Measurements from ENCODE around the gene STRA8.

STRA8 gene

GRCh38 chr7:135194494-135195095, 39.0 kb upstream of the STRA8 start:
- CTCF ChIA-PET = interaction anchor here (0.6 to 1.0 kb wide), 2 partner anchors 13 to 16 kb away, joined by 3 to 4 read pairs; partner anchors contain the start of gene WDR91
- POLR2A ChIA-PET = no interaction called here

GRCh38 chr7:135195156-135195555, 38.5 kb upstream of the STRA8 start:
- DNase-seq (ENCODE audit: low read depth, low spot score) = no peak
- POLR2A ChIA-PET = no interaction called here
- CTCF ChIA-PET = interaction anchor here (1.0 kb wide), 1 partner anchor 13 kb away, joined by 3 read pairs; no protein-coding TSS in a partner anchor
- H3K4me3 ChIP-seq (ENCODE audit: low read depth, low read length) = no peak overlapping the region
- no peak for TF ChIP-seq CTCF (IDR thresholded peaks at IDR 0.05; ENCODE audit: insufficient read depth, low read length, missing control alignments)

More at GRCh38 chr7:135194494-135195095, 39.0 kb upstream of the STRA8 start:
- no peak for DNase-seq (ENCODE audit: low read depth, low spot score)
- no peak for TF ChIP-seq CTCF (IDR thresholded peaks at IDR 0.05; ENCODE audit: insufficient read depth, low read length, missing control alignments)
- H3K4me3 ChIP-seq (ENCODE audit: low read depth, low read length) = no peak overlapping the region

GRCh38 chr7:135195968-135196629, 37.5 kb upstream of the STRA8 start:
- TF ChIP-seq CTCF (IDR thresholded peaks at IDR 0.05; ENCODE audit: insufficient read depth, low read length, missing control alignments) = no peak
- CTCF ChIA-PET = interaction anchor here (0.9 kb wide), 1 partner anchor 10 kb away, joined by 3 read pairs; no protein-coding TSS in a partner anchor
- POLR2A ChIA-PET = interaction anchor here (0.6 kb wide), 1 partner anchor 13 kb away, joined by 5 read pairs; no protein-coding TSS in a partner anchor
- H3K4me3 ChIP-seq (ENCODE audit: low read depth, low read length) = no peak overlapping the region
- DNase-seq (ENCODE audit: low read depth, low spot score) = no peak

- POLR2A ChIA-PET = interaction anchor here (1.8 kb wide), 1 partner anchor 11 kb away, joined by 3 read pairs; no protein-coding TSS in a partner anchor
- DNase-seq (ENCODE audit: low read depth, low spot score) = no peak
- CTCF ChIA-PET = no interaction called here
- no peak overlapping the region for H3K4me3 ChIP-seq (ENCODE audit: low read depth, low read length)
- no peak for TF ChIP-seq CTCF (IDR thresholded peaks at IDR 0.05; ENCODE audit: insufficient read depth, low read length, missing control alignments)
These were observed 36.3 kb upstream of the STRA8 start for GRCh38 chr7:135197343-135197742.

- TF ChIP-seq CTCF (IDR thresholded peaks at IDR 0.05; ENCODE audit: insufficient read depth, low read length, missing control alignments) = no peak
- no peak for DNase-seq (ENCODE audit: low read depth, low spot score)
- H3K4me3 ChIP-seq (ENCODE audit: low read depth, low read length) = no peak overlapping the region
- POLR2A ChIA-PET = interaction anchor here (1.8 kb wide), 1 partner anchor 11 kb away, joined by 3 read pairs; no protein-coding TSS in a partner anchor
- CTCF ChIA-PET = interaction anchor here (1.1 kb wide), 1 partner anchor 12 kb away, joined by 3 read pairs; no protein-coding TSS in a partner anchor
These were observed 35.6 kb upstream of the STRA8 start for GRCh38 chr7:135197906-135198655.

GRCh38 chr7:135199439-135199838, 34.2 kb upstream of the STRA8 start:
- no peak overlapping the region for H3K4me3 ChIP-seq (ENCODE audit: low read depth, low read length)
- no peak for DNase-seq (ENCODE audit: low read depth, low spot score)
- ChIA-PET CTCF (no interaction called here), POLR2A (no interaction called here)
- no peak for TF ChIP-seq CTCF (IDR thresholded peaks at IDR 0.05; ENCODE audit: insufficient read depth, low read length, missing control alignments)

All from AG04449 (cell line).